ENCODE results near the gene RAB3A.
A peak's percentile ranks its signal among the peaks of the same experiment; 100 is the strongest.

RAB3A gene

DNA sequence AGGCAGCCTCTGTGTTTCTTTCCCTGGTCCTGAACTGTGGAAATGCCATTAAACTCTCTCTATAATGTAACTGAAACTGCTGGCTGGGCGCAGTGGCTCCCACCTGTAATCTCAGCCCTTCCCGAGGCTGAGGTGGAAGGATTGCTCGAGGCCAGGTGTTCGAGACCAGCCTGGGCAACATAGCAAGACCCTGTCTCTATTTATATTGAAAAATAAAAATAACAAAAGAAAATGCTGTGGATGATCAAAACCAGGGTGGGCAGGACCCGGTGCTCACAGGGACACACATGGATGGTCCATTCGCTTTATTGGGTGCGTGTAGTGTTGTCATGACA is 7.4 kb downstream of the RAB3A start:
- H3K4me3 ChIP-seq (ENCODE audit: low read depth, low read length) = no peak overlapping the region
- H3K36me3 ChIP-seq (ENCODE audit: control insufficient read depth, insufficient read depth, low read length) = peaks cover 46% of the 10 kb centered on the region
- H3K9me3 ChIP-seq (ENCODE audit: control insufficient read depth, insufficient read depth, low read length) = no peaks in the 10 kb centered on the region
- H3K9ac ChIP-seq (ENCODE audit: low read depth, low read length) = no peak overlapping the region
- no peak overlapping the region for H3K27ac ChIP-seq (ENCODE audit: low read depth, low read length)
- H3K4me1 ChIP-seq (ENCODE audit: control insufficient read depth, insufficient read depth, low read length) = peaks cover 10% of the 10 kb centered on the region; the same call in 1 of the 2 replicates
- no peaks in the 10 kb centered on the region for H3K27me3 ChIP-seq (ENCODE audit: control insufficient read depth, insufficient read depth, low read length)

DNA sequence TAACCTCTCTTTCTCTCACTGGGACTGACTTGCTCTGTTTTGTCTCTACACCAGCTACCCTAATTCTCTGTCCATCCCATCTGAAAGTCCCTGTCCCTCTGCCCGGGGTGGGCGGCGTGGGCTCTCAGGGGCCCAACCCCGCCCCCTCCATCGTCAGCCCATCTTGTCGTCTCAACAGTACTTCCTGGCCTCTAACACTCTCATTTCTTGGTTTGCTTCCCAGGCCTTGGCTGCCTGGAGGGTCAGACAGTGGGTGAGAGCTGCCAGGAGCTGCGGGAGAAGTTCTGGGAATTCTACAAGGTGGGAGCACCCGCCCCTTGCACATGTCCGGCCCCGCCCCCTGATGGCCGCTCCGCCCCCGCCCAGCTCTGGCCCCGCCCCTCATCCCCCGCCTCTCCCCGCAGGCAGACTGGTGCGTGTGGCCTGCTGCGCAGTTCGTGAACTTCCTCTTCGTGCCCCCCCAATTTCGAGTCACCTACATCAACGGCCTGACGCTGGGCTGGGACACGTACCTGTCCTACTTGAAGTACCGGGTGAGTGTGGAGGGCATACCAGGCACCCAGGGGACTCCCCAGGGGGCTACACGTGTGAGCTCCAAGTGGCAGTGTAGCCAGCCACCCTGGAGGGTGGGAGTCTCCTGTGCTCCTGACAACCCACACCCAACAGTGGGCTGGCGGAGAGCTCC is 9.1 kb downstream of the RAB3A start:
- Histone ChIP-seq H3K9me3 (ENCODE audit: control insufficient read depth, insufficient read depth, low read length) (no peaks in the 10 kb centered on the region), H3K9ac (ENCODE audit: low read depth, low read length) (no peak overlapping the region), H3K27me3 (ENCODE audit: control insufficient read depth, insufficient read depth, low read length) (no peaks in the 10 kb centered on the region), H3K4me3 (ENCODE audit: low read depth, low read length) (peak overlapping the region; percentile 83; the same call in 1 of the 2 replicates), H3K27ac (ENCODE audit: low read depth, low read length) (no peak overlapping the region), H3K36me3 (ENCODE audit: control insufficient read depth, insufficient read depth, low read length) (peaks cover 36% of the 10 kb centered on the region), H3K4me1 (ENCODE audit: control insufficient read depth, insufficient read depth, low read length) (peaks cover 10% of the 10 kb centered on the region; the same call in 1 of the 2 replicates)

DNA sequence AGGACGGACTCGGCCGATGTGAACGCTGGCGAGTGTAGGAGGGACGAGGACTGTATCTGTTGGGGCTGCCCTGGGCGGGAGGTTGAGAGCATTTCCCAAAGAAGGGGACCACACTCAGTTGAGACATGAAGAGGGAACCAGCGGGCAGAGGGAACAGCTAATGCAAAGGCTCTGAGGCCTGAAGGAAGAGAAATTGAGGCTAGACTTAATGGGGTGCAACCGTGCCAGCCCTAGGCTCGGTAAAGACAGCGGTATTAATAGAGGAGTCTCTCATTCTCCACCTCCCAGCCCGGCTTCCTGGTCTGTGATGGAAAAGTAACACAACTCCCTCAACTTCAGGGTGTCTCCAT is 9.7 kb downstream of the RAB3A start:
- Histone ChIP-seq H3K27ac (ENCODE audit: low read depth, low read length) (no peak overlapping the region), H3K27me3 (ENCODE audit: control insufficient read depth, insufficient read depth, low read length) (no peaks in the 10 kb centered on the region), H3K9me3 (ENCODE audit: control insufficient read depth, insufficient read depth, low read length) (no peaks in the 10 kb centered on the region), H3K36me3 (ENCODE audit: control insufficient read depth, insufficient read depth, low read length) (peaks cover 31% of the 10 kb centered on the region), H3K9ac (ENCODE audit: low read depth, low read length) (no peak overlapping the region), H3K4me1 (ENCODE audit: control insufficient read depth, insufficient read depth, low read length) (peaks cover 10% of the 10 kb centered on the region; the same call in 1 of the 2 replicates), H3K4me3 (ENCODE audit: low read depth, low read length) (peak overlapping the region; percentile 83)

DNA sequence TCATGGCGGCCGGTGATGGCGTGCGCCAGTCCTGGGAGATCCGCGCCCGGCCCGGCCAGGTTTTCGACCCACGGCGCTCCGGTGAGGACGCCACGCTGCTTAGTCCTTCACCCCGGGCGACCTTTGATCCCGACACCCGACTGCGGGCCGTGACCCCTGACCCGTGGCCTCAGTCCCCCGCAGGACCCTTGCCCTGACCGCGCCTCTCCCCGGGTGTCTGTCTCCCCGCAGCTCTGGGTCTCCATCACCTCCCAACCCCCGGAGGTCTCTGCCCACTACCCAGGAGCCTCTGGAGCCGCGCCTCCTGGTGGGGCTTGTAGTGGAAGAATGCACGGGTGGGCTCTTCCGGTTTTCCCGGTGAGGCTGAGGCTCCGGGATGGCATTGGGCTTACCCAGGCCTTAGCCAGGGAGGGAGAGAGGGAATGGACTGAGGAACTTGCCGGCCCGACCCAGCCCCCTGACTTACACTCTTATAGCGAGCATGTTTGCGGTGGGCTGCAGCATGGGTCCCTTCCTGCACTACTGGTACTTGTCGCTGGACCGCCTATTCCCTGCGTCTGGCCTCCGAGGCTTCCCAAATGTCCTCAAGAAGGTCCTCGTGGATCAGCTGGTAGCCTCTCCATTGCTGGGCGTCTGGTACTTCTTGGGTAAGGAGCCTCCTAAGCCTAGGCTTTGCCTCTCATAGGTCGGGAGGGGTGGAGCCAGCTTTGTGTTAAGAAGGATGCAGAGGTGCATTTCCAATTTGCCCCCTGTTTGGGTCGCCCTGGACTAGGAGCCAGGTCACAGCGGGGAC is 10.3 kb downstream of the RAB3A start:
- Histone ChIP-seq H3K9ac (ENCODE audit: low read depth, low read length) (peak overlapping the region; percentile 54; the same call in 1 of the 2 replicates), H3K9me3 (ENCODE audit: control insufficient read depth, insufficient read depth, low read length) (no peaks in the 10 kb centered on the region), H3K27ac (ENCODE audit: low read depth, low read length) (peak overlapping the region; percentile 76), H3K4me1 (ENCODE audit: control insufficient read depth, insufficient read depth, low read length) (peaks cover 10% of the 10 kb centered on the region; the same call in 1 of the 2 replicates), H3K36me3 (ENCODE audit: control insufficient read depth, insufficient read depth, low read length) (peaks cover 25% of the 10 kb centered on the region), H3K4me3 (ENCODE audit: low read depth, low read length) (peak overlapping the region; percentile 83), H3K27me3 (ENCODE audit: control insufficient read depth, insufficient read depth, low read length) (no peaks in the 10 kb centered on the region)

DNA sequence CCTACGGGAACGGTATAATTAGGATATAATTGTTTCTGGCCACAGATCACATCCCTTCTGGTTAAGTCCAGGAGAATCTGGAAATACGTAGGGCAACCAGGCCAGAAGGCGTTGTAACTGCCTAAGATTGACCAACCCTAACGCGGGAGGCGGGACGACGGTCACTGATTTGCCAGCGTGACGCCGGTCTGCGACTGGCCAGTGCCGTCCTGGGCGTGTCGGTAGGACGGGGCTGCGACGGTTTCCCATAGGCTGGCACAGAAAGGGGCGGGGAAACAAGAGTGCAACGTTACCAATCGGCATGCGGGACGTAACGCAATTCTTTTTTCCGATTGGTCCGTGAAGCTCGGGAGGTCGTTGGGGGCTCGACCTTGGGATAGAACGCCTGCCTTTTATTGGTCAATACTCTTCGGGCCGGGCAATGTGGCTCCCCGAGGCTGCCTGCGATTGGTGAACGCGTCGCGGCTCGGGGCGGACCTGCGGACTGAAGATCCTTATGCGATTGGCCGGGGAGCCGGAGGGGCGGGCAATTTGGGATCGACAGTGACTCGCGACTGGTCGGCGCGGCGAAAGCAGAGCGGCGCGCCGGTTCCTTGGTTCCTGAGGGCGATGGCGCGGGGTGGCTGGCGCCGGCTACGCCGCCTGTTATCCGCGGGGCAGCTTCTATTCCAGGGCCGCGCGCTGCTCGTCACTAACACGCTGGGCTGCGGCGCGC is 11.0 kb downstream of the RAB3A start, which contains the start of gene MPV17L2:
TSS of gene MPV17L2 (plus strand) at position 546 of the 715 bp plus-strand sequence. CDS start at position 610, 64 bp downstream.
- Histone ChIP-seq H3K9ac (ENCODE audit: low read depth, low read length) (peak within 1 kb of the TSS; percentile 54; the same call in 1 of the 2 replicates), H3K27me3 (ENCODE audit: control insufficient read depth, insufficient read depth, low read length) (no peaks in the 10 kb centered on the region), H3K9me3 (ENCODE audit: control insufficient read depth, insufficient read depth, low read length) (no peaks in the 10 kb centered on the region), H3K27ac (ENCODE audit: low read depth, low read length) (peak within 1 kb of the TSS; percentile 76), H3K36me3 (ENCODE audit: control insufficient read depth, insufficient read depth, low read length) (peaks cover 18% of the 10 kb centered on the region), H3K4me3 (ENCODE audit: low read depth, low read length) (peak within 1 kb of the TSS; percentile 83), H3K4me1 (ENCODE audit: control insufficient read depth, insufficient read depth, low read length) (peaks cover 10% of the 10 kb centered on the region; the same call in 1 of the 2 replicates)

DNA sequence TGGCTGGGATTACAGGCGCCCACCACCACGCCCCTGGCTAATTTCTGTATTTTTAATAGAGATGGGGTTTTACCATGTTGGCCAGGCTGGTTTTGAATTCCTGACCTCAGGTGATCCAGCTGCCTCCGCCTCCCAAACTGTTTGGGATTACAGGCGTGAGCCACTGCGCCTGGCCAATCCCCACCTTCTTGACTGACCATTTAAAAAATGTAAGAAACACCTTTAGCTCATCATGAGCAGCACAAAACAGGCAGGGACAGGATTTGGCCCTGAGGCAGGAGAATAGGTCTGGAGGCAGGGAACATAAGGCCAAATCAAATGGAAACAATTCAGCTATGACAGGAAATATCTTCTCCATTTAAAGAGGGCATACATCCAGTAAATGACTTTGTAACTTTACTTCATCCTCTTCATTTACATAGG is 12.2 kb downstream of the RAB3A start:
- Histone ChIP-seq H3K27me3 (ENCODE audit: control insufficient read depth, insufficient read depth, low read length) (no peaks in the 10 kb centered on the region), H3K9ac (ENCODE audit: low read depth, low read length) (no peak overlapping the region), H3K36me3 (ENCODE audit: control insufficient read depth, insufficient read depth, low read length) (peaks cover 11% of the 10 kb centered on the region), H3K4me3 (ENCODE audit: low read depth, low read length) (no peak overlapping the region), H3K4me1 (ENCODE audit: control insufficient read depth, insufficient read depth, low read length) (peaks cover 10% of the 10 kb centered on the region; the same call in 1 of the 2 replicates), H3K27ac (ENCODE audit: low read depth, low read length) (no peak overlapping the region), H3K9me3 (ENCODE audit: control insufficient read depth, insufficient read depth, low read length) (no peaks in the 10 kb centered on the region)

DNA sequence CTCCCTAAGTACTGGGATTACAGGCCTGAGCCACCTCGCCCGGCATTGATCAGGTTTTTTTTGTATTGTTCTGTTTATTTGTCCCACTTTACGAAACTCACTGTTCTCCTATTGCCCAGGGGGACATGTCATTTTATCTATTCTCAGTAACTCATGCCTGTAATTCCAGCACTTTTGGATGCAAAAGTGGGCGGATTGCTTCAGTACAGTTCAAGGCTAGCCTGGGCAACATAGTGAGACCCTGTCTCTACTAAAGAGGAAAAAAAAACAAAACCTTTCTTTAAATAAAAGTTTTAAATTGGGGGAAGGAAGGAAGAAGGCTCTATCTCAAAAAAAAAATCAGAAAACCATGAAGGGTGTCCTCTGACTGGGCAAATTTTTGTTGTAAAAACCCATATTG is 13.6 kb downstream of the RAB3A start:
- H3K36me3 ChIP-seq (ENCODE audit: control insufficient read depth, insufficient read depth, low read length) = no peaks in the 10 kb centered on the region
- no peaks in the 10 kb centered on the region for H3K27me3 ChIP-seq (ENCODE audit: control insufficient read depth, insufficient read depth, low read length)
- H3K4me3 ChIP-seq (ENCODE audit: low read depth, low read length) = no peak overlapping the region
- peaks cover 10% of the 10 kb centered on the region; the same call in 1 of the 2 replicates for H3K4me1 ChIP-seq (ENCODE audit: control insufficient read depth, insufficient read depth, low read length)
- H3K9me3 ChIP-seq (ENCODE audit: control insufficient read depth, insufficient read depth, low read length) = no peaks in the 10 kb centered on the region
- H3K27ac ChIP-seq (ENCODE audit: low read depth, low read length) = no peak overlapping the region
- no peak overlapping the region for H3K9ac ChIP-seq (ENCODE audit: low read depth, low read length)

DNA sequence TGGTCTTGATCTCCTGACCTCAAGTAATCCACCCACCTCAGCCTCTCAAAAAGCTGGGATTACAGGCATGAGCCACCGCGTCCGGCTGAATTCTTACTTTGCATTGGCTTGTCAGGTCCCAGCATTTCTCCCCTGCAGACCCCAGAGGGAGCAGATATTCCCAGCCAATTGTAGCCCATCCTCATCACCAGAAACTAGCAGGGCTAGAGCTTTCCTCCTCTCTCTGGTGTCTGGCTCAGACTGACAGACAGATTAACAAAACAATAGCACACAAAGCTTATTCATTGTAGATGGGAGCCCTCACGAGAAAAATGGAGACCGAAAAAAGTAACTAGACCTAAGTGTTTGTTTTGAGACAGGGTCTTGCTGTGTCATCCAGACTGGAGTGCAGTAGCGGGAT is 18.3 kb downstream of the RAB3A start:
- Histone ChIP-seq H3K9ac (ENCODE audit: low read depth, low read length) (no peak overlapping the region), H3K27ac (ENCODE audit: low read depth, low read length) (peak overlapping the region; percentile 39), H3K4me1 (ENCODE audit: control insufficient read depth, insufficient read depth, low read length) (no peaks in the 10 kb centered on the region), H3K27me3 (ENCODE audit: control insufficient read depth, insufficient read depth, low read length) (no peaks in the 10 kb centered on the region), H3K36me3 (ENCODE audit: control insufficient read depth, insufficient read depth, low read length) (no peaks in the 10 kb centered on the region), H3K9me3 (ENCODE audit: control insufficient read depth, insufficient read depth, low read length) (no peaks in the 10 kb centered on the region), H3K4me3 (ENCODE audit: low read depth, low read length) (no peak overlapping the region)

DNA sequence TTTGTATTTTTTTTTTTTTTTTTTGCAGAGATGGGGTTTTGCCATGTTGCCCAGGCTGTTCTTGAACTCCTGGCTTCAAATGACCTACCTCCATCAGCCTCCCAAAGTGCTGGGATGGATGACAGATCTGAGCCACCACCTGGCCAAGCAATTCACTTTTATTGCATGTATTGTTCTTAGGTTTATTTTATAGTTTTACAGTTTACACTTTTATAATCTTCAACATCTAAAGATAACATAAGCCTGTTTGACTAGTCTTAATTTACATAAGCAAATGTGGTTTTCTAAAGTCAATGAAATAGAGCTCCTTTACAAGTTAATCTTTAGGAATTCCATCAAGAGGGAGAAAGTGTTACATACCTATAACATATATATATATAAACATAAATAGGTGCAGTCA is 20.3 kb downstream of the RAB3A start:
- H3K9ac ChIP-seq (ENCODE audit: low read depth, low read length) = no peak overlapping the region
- H3K27me3 ChIP-seq (ENCODE audit: control insufficient read depth, insufficient read depth, low read length) = no peaks in the 10 kb centered on the region
- no peaks in the 10 kb centered on the region for H3K36me3 ChIP-seq (ENCODE audit: control insufficient read depth, insufficient read depth, low read length)
- H3K4me1 ChIP-seq (ENCODE audit: control insufficient read depth, insufficient read depth, low read length) = no peaks in the 10 kb centered on the region
- H3K4me3 ChIP-seq (ENCODE audit: low read depth, low read length) = no peak overlapping the region
- no peak overlapping the region for H3K27ac ChIP-seq (ENCODE audit: low read depth, low read length)
- H3K9me3 ChIP-seq (ENCODE audit: control insufficient read depth, insufficient read depth, low read length) = no peaks in the 10 kb centered on the region

DNA sequence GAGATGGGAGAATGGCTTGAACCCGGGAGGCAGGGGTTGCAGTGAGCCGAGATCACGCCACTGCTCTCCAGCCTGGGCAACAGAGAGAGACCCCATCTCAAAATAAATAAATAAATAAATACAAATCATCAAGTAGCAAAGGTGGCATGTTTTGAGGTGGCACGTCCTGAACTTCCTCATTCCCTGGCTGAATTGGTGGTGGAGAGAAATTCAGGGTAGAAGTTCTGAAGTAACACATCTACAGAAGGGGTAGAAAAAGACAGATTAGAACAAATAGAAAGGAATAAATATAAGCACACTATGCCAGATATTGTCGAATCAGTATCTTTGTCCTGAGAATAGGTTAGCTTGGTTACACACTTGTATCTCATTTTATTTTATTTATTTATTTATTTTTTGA is 23.9 kb downstream of the RAB3A start:
- no peak overlapping the region for H3K27ac ChIP-seq (ENCODE audit: low read depth, low read length)
- no peak overlapping the region for H3K9ac ChIP-seq (ENCODE audit: low read depth, low read length)
- H3K27me3 ChIP-seq (ENCODE audit: control insufficient read depth, insufficient read depth, low read length) = peaks cover 4% of the 10 kb centered on the region
- no peaks in the 10 kb centered on the region for H3K9me3 ChIP-seq (ENCODE audit: control insufficient read depth, insufficient read depth, low read length)
- no peak overlapping the region for H3K4me3 ChIP-seq (ENCODE audit: low read depth, low read length)
- H3K36me3 ChIP-seq (ENCODE audit: control insufficient read depth, insufficient read depth, low read length) = no peaks in the 10 kb centered on the region
- H3K4me1 ChIP-seq (ENCODE audit: control insufficient read depth, insufficient read depth, low read length) = no peaks in the 10 kb centered on the region

All from HUES48 (cell line).